Body of pancreas (tissue), 4 donors: Measurements from ENCODE around the gene STK26.

Source experiments
- POLR2A ChIP-seq, 3 donors: fragments of 450-650 bp; IDR thresholded peaks; one replicate each; pipeline ENCODE4 v1.6.1; 2016; ENCODE audit warnings: antibody characterized with exemption in 3 of 3, mild to moderate bottlenecking in 2 of 3
- TF ChIP-seq, protein P1 (sequence below), 7 experiments: fragments of 450-650 bp in 4 of 7; fragments of 200-600 bp in 3 of 7; sonication (generic) in 3 of 7; IDR thresholded peaks; one replicate each; pipeline ENCODE4 v1.5.1; 2016 to 2019; ENCODE audit warnings: antibody characterized with exemption in 7 of 7

DNA sequence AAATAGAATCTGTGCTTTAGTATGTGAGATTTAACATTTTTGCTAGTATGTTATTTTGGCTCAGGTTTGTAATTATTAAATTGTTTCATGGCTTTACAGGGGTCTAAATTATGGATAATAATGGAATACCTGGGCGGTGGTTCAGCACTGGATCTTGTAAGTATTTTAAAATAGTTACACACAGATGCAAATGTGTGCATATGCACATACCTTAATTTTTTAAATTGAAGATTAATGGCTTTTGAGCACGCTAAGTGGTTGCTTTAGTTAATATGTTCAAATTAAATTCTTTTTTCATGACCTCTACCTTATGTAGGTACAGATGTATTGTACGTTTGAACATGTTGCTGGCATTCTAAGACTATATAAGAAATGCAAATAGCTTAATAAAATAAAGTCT is 40.2 kb downstream of the STK26 start:
- TF ChIP-seq, protein P1, sequence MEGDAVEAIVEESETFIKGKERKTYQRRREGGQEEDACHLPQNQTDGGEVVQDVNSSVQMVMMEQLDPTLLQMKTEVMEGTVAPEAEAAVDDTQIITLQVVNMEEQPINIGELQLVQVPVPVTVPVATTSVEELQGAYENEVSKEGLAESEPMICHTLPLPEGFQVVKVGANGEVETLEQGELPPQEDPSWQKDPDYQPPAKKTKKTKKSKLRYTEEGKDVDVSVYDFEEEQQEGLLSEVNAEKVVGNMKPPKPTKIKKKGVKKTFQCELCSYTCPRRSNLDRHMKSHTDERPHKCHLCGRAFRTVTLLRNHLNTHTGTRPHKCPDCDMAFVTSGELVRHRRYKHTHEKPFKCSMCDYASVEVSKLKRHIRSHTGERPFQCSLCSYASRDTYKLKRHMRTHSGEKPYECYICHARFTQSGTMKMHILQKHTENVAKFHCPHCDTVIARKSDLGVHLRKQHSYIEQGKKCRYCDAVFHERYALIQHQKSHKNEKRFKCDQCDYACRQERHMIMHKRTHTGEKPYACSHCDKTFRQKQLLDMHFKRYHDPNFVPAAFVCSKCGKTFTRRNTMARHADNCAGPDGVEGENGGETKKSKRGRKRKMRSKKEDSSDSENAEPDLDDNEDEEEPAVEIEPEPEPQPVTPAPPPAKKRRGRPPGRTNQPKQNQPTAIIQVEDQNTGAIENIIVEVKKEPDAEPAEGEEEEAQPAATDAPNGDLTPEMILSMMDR (IDR thresholded peaks at IDR 0.05): no peak
- TF ChIP-seq POLR2A (IDR thresholded peaks at IDR 0.05): no peak
